GM12878 (cell line): ENCODE results near the gene DGKK.

Source experiments
- CBX5 ChIP-seq: sonication (generic); IDR thresholded peaks from 2 replicates; pipeline ENCODE4 v1.6.1; 2016; ENCODE audit warnings: low read depth, moderate library complexity, mild to moderate bottlenecking, inconsistent platforms
- HDAC6 ChIP-seq: fragments of 200-600 bp; sonication (generic); IDR thresholded peaks from one replicate; pipeline ENCODE4 v1.8.0; 2017; ENCODE audit warnings: antibody characterized with exemption; ENCODE audit not compliant: unreplicated experiment
- RAD21 ChIP-seq: IDR thresholded peaks from 2 replicates; pipeline ENCODE4 v1.6.1; 2011; ENCODE audit warnings: mild to moderate bottlenecking, low read depth, low read length, moderate library complexity; ENCODE audit not compliant: insufficient read depth
- SMC3 ChIP-seq: IDR thresholded peaks from 2 replicates; pipeline ENCODE4 v1.6.1; 2011; ENCODE audit warnings: low read length, improper control_type of control experiment, borderline replicate concordance
- SPI1 ChIP-seq: IDR thresholded peaks from 2 replicates; pipeline ENCODE4 v1.6.1; 2011; ENCODE audit warnings: low read depth, mild to moderate bottlenecking, low read length, moderate library complexity, borderline replicate concordance; ENCODE audit not compliant: insufficient read depth
- SREBF1 ChIP-seq: IDR thresholded peaks from 2 replicates; pipeline ENCODE4 v1.6.1; 2012; ENCODE audit warnings: mild to moderate bottlenecking, low read length
- ZNF274 ChIP-seq: IDR thresholded peaks from one replicate; pipeline ENCODE4 v1.8.0; 2011; ENCODE audit not compliant: insufficient read length, insufficient read depth
- TF ChIP-seq, protein P1 (sequence below), 3 experiments: IDR thresholded peaks in 2 of 3; conservative IDR thresholded peaks in 1 of 3; 2 replicates each; pipeline ENCODE4 v1.5.1; 2011; ENCODE audit warnings: low read depth in 3 of 3, low read length in 3 of 3, mild to moderate bottlenecking in 3 of 3, control low read depth in 2 of 3, moderate library complexity in 2 of 3, inconsistent platforms in 1 of 3, mixed read lengths in 1 of 3; ENCODE audit not compliant: control insufficient read depth in 2 of 3, insufficient read depth in 1 of 3; ENCODE audit errors: extremely low read depth in 1 of 3
- TF ChIP-seq, protein P2 (sequence below): IDR thresholded peaks from 2 replicates; pipeline ENCODE4 v1.6.1; 2012; ENCODE audit warnings: mild to moderate bottlenecking, low read depth, low read length
- TF ChIP-seq, protein P3 (sequence below): fragments of 450-650 bp; formaldehyde crosslinking; IDR thresholded peaks from 2 replicates; pipeline ENCODE4 v1.4.0; 2020; ENCODE audit warnings: mild to moderate bottlenecking, moderate library complexity

DNA sequence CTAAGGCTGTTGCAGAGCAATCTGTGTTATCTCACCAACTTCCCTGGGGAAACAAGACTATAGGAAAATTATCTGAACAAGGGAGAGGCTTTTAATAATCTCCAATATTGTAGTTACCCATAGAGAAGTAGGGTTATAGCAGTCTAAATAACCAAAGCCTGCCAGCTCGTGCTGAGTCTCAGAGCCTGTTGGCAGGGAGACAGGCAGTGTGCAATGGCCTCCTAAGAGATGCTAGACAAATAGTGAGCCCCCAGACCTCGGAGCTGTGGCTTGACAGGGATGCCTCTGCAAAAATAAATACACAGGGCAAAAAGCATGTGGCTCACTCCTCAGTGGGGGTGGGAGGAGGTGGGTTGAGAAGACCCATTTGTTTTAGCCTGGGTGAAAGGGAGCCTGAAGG, 76.7 kb downstream of the DGKK start:
- TF ChIP-seq, protein P1, sequence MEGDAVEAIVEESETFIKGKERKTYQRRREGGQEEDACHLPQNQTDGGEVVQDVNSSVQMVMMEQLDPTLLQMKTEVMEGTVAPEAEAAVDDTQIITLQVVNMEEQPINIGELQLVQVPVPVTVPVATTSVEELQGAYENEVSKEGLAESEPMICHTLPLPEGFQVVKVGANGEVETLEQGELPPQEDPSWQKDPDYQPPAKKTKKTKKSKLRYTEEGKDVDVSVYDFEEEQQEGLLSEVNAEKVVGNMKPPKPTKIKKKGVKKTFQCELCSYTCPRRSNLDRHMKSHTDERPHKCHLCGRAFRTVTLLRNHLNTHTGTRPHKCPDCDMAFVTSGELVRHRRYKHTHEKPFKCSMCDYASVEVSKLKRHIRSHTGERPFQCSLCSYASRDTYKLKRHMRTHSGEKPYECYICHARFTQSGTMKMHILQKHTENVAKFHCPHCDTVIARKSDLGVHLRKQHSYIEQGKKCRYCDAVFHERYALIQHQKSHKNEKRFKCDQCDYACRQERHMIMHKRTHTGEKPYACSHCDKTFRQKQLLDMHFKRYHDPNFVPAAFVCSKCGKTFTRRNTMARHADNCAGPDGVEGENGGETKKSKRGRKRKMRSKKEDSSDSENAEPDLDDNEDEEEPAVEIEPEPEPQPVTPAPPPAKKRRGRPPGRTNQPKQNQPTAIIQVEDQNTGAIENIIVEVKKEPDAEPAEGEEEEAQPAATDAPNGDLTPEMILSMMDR (IDR thresholded peaks at IDR 0.05 in 2 of 3, conservative IDR thresholded peaks at IDR 0.05 in 1 of 3; ENCODE audit: control insufficient read depth in 2 of 3, extremely low read depth in 1 of 3, insufficient read depth in 1 of 3, low read depth in 3 of 3, low read length in 3 of 3), result no peak
- TF ChIP-seq SPI1 (no peak), CBX5 (no peak), RAD21 (no peak), HDAC6 (no peak), ZNF274 (no peak), SREBF1 (no peak), SMC3 (no peak)
- TF ChIP-seq, protein P2, sequence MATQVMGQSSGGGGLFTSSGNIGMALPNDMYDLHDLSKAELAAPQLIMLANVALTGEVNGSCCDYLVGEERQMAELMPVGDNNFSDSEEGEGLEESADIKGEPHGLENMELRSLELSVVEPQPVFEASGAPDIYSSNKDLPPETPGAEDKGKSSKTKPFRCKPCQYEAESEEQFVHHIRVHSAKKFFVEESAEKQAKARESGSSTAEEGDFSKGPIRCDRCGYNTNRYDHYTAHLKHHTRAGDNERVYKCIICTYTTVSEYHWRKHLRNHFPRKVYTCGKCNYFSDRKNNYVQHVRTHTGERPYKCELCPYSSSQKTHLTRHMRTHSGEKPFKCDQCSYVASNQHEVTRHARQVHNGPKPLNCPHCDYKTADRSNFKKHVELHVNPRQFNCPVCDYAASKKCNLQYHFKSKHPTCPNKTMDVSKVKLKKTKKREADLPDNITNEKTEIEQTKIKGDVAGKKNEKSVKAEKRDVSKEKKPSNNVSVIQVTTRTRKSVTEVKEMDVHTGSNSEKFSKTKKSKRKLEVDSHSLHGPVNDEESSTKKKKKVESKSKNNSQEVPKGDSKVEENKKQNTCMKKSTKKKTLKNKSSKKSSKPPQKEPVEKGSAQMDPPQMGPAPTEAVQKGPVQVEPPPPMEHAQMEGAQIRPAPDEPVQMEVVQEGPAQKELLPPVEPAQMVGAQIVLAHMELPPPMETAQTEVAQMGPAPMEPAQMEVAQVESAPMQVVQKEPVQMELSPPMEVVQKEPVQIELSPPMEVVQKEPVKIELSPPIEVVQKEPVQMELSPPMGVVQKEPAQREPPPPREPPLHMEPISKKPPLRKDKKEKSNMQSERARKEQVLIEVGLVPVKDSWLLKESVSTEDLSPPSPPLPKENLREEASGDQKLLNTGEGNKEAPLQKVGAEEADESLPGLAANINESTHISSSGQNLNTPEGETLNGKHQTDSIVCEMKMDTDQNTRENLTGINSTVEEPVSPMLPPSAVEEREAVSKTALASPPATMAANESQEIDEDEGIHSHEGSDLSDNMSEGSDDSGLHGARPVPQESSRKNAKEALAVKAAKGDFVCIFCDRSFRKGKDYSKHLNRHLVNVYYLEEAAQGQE, result no peak
- TF ChIP-seq, protein P3, sequence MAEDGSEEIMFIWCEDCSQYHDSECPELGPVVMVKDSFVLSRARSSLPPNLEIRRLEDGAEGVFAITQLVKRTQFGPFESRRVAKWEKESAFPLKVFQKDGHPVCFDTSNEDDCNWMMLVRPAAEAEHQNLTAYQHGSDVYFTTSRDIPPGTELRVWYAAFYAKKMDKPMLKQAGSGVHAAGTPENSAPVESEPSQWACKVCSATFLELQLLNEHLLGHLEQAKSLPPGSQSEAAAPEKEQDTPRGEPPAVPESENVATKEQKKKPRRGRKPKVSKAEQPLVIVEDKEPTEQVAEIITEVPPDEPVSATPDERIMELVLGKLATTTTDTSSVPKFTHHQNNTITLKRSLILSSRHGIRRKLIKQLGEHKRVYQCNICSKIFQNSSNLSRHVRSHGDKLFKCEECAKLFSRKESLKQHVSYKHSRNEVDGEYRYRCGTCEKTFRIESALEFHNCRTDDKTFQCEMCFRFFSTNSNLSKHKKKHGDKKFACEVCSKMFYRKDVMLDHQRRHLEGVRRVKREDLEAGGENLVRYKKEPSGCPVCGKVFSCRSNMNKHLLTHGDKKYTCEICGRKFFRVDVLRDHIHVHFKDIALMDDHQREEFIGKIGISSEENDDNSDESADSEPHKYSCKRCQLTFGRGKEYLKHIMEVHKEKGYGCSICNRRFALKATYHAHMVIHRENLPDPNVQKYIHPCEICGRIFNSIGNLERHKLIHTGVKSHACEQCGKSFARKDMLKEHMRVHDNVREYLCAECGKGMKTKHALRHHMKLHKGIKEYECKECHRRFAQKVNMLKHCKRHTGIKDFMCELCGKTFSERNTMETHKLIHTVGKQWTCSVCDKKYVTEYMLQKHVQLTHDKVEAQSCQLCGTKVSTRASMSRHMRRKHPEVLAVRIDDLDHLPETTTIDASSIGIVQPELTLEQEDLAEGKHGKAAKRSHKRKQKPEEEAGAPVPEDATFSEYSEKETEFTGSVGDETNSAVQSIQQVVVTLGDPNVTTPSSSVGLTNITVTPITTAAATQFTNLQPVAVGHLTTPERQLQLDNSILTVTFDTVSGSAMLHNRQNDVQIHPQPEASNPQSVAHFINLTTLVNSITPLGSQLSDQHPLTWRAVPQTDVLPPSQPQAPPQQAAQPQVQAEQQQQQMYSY (CRISPR knock-in tag), result no peak
